ENCODE results near the gene COQ5. TPM values are rescaled to one million over a fixed set of nuclear protein-coding genes. Genes with fewer than 3 reads are reported as not detected.

Gene COQ5
- polyA plus RNA-seq, 3 donors = 9.3 to 38.9 (median 30.6) TPM

DNA sequence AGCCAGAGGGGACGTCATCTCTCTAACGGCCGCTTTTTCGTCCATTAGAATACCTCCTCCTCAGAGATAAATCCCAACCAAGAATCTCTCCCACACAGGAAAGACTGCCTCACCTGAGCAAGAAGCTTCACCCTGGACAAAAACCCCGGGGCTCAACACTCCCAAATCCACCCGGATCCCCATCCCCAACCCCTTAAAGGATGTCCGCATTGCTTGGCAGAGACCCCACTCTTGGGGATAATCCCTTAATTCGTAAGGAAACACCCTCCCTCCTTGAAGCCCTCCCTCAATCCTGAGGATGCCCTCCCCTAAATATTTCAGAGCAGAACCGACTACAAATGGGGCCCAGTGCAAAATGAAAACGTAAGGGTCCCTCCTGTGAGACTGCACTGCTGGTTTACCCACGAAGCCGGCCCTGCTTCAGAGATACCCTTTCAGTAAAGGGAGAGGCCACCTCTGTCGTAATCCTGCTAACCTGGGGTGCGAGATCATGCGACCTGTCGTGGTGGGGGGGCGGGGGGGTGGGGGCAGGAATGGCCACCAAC lies 33.7 kb downstream of the COQ5 start:
- peak overlapping the region; percentile 94 for H3K4me2 ChIP-seq (replicated peaks; ENCODE audit: extremely low read depth, low read length, poor library complexity, severe bottlenecking)
- peaks cover 13 to 19% of the 10 kb centered on the region in 2 donors for H3K36me3 ChIP-seq (replicated peaks in 1 of 2; ENCODE audit: control insufficient read depth in 1 of 2, insufficient read depth in 2 of 2, low read length in 2 of 2)
- DNase-seq = no peak
- no peaks in the 10 kb centered on the region for H3K27me3 ChIP-seq (ENCODE audit: control insufficient read depth in 2 of 2, insufficient read depth in 2 of 2, low read length in 2 of 2)
- H3K4me1 ChIP-seq (ENCODE audit: control insufficient read depth in 1 of 2, insufficient read depth in 2 of 2, low read length in 2 of 2) = peaks cover 17 to 21% of the 10 kb centered on the region in 2 donors
- no peaks in the 10 kb centered on the region for H3K9me3 ChIP-seq (replicated peaks in 1 of 2; ENCODE audit: control insufficient read depth in 1 of 2, insufficient read depth in 1 of 2, low read length in 2 of 2)
- peak overlapping the region; percentile 86 for H2AFZ ChIP-seq (ENCODE audit: insufficient read depth, low read depth, low read length, poor library complexity, severe bottlenecking)
- peaks cover 30% of the 10 kb centered on the region for H4K20me1 ChIP-seq (ENCODE audit: insufficient read depth, low read length)
- H3K27ac Mint-ChIP-seq = peak overlapping the region in 5 of 7 donors; percentile 59 to 87 (median 82)
- no peak overlapping the region for H3K9ac ChIP-seq (ENCODE audit: insufficient read depth, low read length, poor library complexity, severe bottlenecking)
- no peaks in the 10 kb centered on the region for H3K9me3 Mint-ChIP-seq
- intact Hi-C loops (cut with micrococcal nuclease) = loop anchor here (5.0 kb wide), 2 partner anchors 37 to 42 kb away; partner anchors contain the start of gene RNF10 (in 1 of the 2)
- peaks cover 24% of the 10 kb centered on the region for H3K4me1 Mint-ChIP-seq
- peak overlapping the region in 1 of 2 donors; percentile 76 for H3K27ac ChIP-seq (ENCODE audit: low read depth in 1 of 2, low read length in 2 of 2)
- H3K27me3 Mint-ChIP-seq (ENCODE audit: low read depth in 3 of 3) = peaks cover 0 to 2% (median 2%) of the 10 kb centered on the region in 3 donors
- peak overlapping the region; percentile 93 to 98 for H3K4me3 Mint-ChIP-seq
- H3K36me3 Mint-ChIP-seq = peaks cover 14 to 19% of the 10 kb centered on the region in 2 donors
- H3K4me3 ChIP-seq (replicated peaks in 1 of 3; ENCODE audit: low read depth in 2 of 3, low read length in 3 of 3) = peak overlapping the region; percentile 91 to 99 (median 99)
- TF ChIP-seq, protein P1, sequence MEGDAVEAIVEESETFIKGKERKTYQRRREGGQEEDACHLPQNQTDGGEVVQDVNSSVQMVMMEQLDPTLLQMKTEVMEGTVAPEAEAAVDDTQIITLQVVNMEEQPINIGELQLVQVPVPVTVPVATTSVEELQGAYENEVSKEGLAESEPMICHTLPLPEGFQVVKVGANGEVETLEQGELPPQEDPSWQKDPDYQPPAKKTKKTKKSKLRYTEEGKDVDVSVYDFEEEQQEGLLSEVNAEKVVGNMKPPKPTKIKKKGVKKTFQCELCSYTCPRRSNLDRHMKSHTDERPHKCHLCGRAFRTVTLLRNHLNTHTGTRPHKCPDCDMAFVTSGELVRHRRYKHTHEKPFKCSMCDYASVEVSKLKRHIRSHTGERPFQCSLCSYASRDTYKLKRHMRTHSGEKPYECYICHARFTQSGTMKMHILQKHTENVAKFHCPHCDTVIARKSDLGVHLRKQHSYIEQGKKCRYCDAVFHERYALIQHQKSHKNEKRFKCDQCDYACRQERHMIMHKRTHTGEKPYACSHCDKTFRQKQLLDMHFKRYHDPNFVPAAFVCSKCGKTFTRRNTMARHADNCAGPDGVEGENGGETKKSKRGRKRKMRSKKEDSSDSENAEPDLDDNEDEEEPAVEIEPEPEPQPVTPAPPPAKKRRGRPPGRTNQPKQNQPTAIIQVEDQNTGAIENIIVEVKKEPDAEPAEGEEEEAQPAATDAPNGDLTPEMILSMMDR (IDR thresholded peaks at IDR 0.05) = no peak
- H3K79me2 ChIP-seq (ENCODE audit: insufficient read depth, low read length) = peaks cover 30% of the 10 kb centered on the region
- 55% methylated on average over 11 of the region's 17 CpGs for WGBS (ENCODE audit: insufficient coverage)

DNA sequence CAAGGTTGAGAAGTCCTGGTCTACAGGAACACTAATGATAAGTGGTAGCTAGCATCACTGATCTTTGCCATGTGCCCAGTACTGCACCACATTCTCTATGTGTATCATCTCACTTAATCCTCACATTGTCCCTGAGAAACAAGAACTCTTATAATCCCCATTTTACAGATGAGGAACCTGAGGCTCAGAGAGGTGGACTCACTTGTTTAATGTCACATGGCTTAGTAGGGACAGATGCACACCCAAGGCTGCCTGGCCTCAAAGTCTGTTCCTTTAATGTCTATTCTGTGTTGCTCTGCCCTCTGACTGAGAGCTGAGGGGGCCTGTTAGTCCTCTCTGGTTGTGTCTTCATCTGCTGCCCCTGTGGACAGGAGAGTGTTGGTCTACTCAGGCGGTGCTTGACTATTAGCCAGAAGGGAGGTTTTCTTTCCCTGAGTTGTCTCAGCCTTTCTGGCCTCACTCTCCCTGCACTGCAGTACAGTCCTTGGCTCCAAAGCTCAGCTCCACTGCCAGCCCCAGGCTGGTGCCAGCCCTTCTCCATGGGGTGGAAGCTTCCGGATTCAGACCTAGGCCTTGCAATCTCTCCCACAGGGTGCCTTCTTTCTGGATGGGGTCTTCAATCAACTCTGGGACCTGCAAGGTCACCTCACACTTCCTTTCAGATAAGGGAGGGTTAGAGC lies 38.0 kb downstream of the COQ5 start:
- intact Hi-C loops (cut with micrococcal nuclease) = no loop called here
- no peak overlapping the region for H3K9ac ChIP-seq (ENCODE audit: insufficient read depth, low read length, poor library complexity, severe bottlenecking)
- TF ChIP-seq, protein P1 (IDR thresholded peaks at IDR 0.05) = no peak
- no peaks in the 10 kb centered on the region for H4K20me1 ChIP-seq (ENCODE audit: insufficient read depth, low read length)
- Mint-ChIP-seq H3K27ac (peak overlapping the region in 2 of 7 donors; percentile 43 to 67), H3K4me3 (no peak overlapping the region), H3K27me3 (ENCODE audit: low read depth in 3 of 3) (peaks cover 0 to 2% (median 1%) of the 10 kb centered on the region in 3 donors), H3K9me3 (no peaks in the 10 kb centered on the region), H3K36me3 (no peaks in the 10 kb centered on the region), H3K4me1 (peaks cover 9% of the 10 kb centered on the region)
- WGBS (ENCODE audit: insufficient coverage) = 100% methylated on average over 1 of the region's 2 CpGs
- H2AFZ ChIP-seq (ENCODE audit: insufficient read depth, low read depth, low read length, poor library complexity, severe bottlenecking) = no peak overlapping the region
- H3K4me3 ChIP-seq (replicated peaks in 1 of 3; ENCODE audit: low read depth in 2 of 3, low read length in 3 of 3) = no peak overlapping the region
- peaks cover 2% of the 10 kb centered on the region for H3K79me2 ChIP-seq (ENCODE audit: insufficient read depth, low read length)
- no peaks in the 10 kb centered on the region for H3K36me3 ChIP-seq (replicated peaks in 1 of 2; ENCODE audit: control insufficient read depth in 1 of 2, insufficient read depth in 2 of 2, low read length in 2 of 2)
- H3K4me1 ChIP-seq (ENCODE audit: control insufficient read depth in 1 of 2, insufficient read depth in 2 of 2, low read length in 2 of 2) = peaks cover 4 to 6% of the 10 kb centered on the region in 2 donors
- H3K9me3 ChIP-seq (replicated peaks in 1 of 2; ENCODE audit: control insufficient read depth in 1 of 2, insufficient read depth in 1 of 2, low read length in 2 of 2) = no peaks in the 10 kb centered on the region
- H3K4me2 ChIP-seq (replicated peaks; ENCODE audit: extremely low read depth, low read length, poor library complexity, severe bottlenecking) = no peak overlapping the region
- H3K27ac ChIP-seq (ENCODE audit: low read depth in 1 of 2, low read length in 2 of 2) = no peak overlapping the region
- no peak for DNase-seq
- no peaks in the 10 kb centered on the region for H3K27me3 ChIP-seq (ENCODE audit: control insufficient read depth in 2 of 2, insufficient read depth in 2 of 2, low read length in 2 of 2)
